Esophagus muscularis mucosa (tissue), 4 donors: ENCODE measurements around the gene TRAPPC5. TPM values are rescaled to one million over a fixed set of nuclear protein-coding genes. Genes with fewer than 3 reads are reported as not detected.

Experiments
- DNase-seq: peaks from one replicate; pipeline ENCODE4 v3.0.0-alpha.2; 2017; ENCODE audit errors: extremely low spot score
- H3K27ac ChIP-seq, 4 donors: fragments of 200-600 bp; sonication (generic); replicated peaks in 1 of 4; 1 replicate in 3 of 4; 2 replicates in 1 of 4; pipeline ENCODE4 v1.5.1; 2016 to 2019; ENCODE audit warnings: mild to moderate bottlenecking in 1 of 4
- H3K27me3 ChIP-seq, 4 donors: fragments of 200-600 bp; sonication (generic); one replicate each; pipeline versions ENCODE4 v1.5.1 to v1.6.0; 2016 to 2019
- H3K36me3 ChIP-seq, 4 donors: fragments of 200-600 bp; sonication (generic); one replicate each; pipeline ENCODE4 v1.5.1; 2016 to 2019
- H3K4me1 ChIP-seq, 4 donors: fragments of 200-600 bp; sonication (generic); one replicate each; pipeline ENCODE4 v1.5.1; 2016 to 2019
- H3K4me3 ChIP-seq, 4 donors: fragments of 200-600 bp; sonication (generic); 1 replicate in 2 of 4; 2 replicates in 2 of 4; pipeline ENCODE4 v1.5.1; 2016 to 2019; ENCODE audit warnings: mild to moderate bottlenecking in 4 of 4, moderate library complexity in 1 of 4
- H3K9me3 ChIP-seq, 4 donors: fragments of 200-600 bp; sonication (generic); 1 replicate in 3 of 4; 2 replicates in 1 of 4; pipeline ENCODE4 v1.5.1; 2016 to 2019
- CTCF ChIP-seq, 3 experiments: fragments of 200-600 bp in 2 of 3; fragments of 450-650 bp in 1 of 3; sonication (generic) in 2 of 3; IDR thresholded peaks; one replicate each; pipeline ENCODE4 v1.5.1; 2017 to 2019; ENCODE audit warnings: antibody characterized with exemption in 3 of 3, mild to moderate bottlenecking in 2 of 3, moderate library complexity in 1 of 3
- EP300 ChIP-seq: sonication (generic); formaldehyde crosslinking; IDR thresholded peaks from one replicate; pipeline ENCODE4 v1.6.1; 2017; ENCODE audit warnings: antibody characterized with exemption
- POLR2A ChIP-seq: fragments of 450-650 bp; IDR thresholded peaks from one replicate; pipeline ENCODE4 v1.6.1; 2017; ENCODE audit warnings: antibody characterized with exemption, moderate library complexity, mild to moderate bottlenecking, low read depth
- POLR2AphosphoS5 ChIP-seq, 2 donors: sonication (generic); formaldehyde crosslinking; IDR thresholded peaks; one replicate each; pipeline ENCODE4 v1.6.1; 2017; ENCODE audit warnings: antibody characterized with exemption in 2 of 2
- WGBS: methylation state at CpG from one replicate; pipeline ENCODE4 v1.1.5; 2018; 5-methylcytosine and 5-hydroxymethylcytosine counted together
- intact Hi-C: fragments of 100-400 bp; cut with DNase I; formaldehyde crosslinking; loops from one replicate; pipeline ENCODE4 v1.15.1; 2023
- total RNA-seq, 4 donors: library from RNA; depleted of rRNA; stranded (reverse); fragments of >200 nt; gene quantifications; one replicate each; pipeline versions ENCODE4 v1.1.0 to v1.2.1, GENCODE V29; 2016

TRAPPC5 gene
- total RNA-seq, 4 donors from 2014 or later: 12.5 to 84.7 (median 64.8) TPM

- WGBS: 74% methylated on average over 7 of the region's 7 CpGs
- DNase-seq: no peak
- no peaks in the 10 kb centered on the region for H3K4me1 ChIP-seq
- no peaks in the 10 kb centered on the region for H3K9me3 ChIP-seq
- no peak overlapping the region for H3K27ac ChIP-seq
- intact Hi-C loops: no loop called here
- TF ChIP-seq POLR2A: no peak
- TF ChIP-seq CTCF (IDR thresholded peaks at IDR 0.05): no peak
- no peak for TF ChIP-seq POLR2AphosphoS5 (IDR thresholded peaks at IDR 0.05)
- TF ChIP-seq EP300: no peak
- no peak overlapping the region for H3K4me3 ChIP-seq
- peaks cover 0 to 70% (median 0%) of the 10 kb centered on the region in 4 donors for H3K27me3 ChIP-seq
- H3K36me3 ChIP-seq: no peaks in the 10 kb centered on the region
Observed at GRCh38 chr19:7663706-7664105, 16.9 kb upstream of the TRAPPC5 start.

- intact Hi-C loops: no loop called here
- Histone ChIP-seq H3K36me3 (no peaks in the 10 kb centered on the region), H3K27me3 (peaks cover 0 to 73% (median 4%) of the 10 kb centered on the region in 4 donors), H3K9me3 (no peaks in the 10 kb centered on the region), H3K4me3 (no peak overlapping the region), H3K4me1 (peaks cover 0 to 1% (median 0%) of the 10 kb centered on the region in 4 donors), H3K27ac (no peak overlapping the region)
- WGBS: 33% methylated on average over 4 of the region's 4 CpGs
- TF ChIP-seq POLR2AphosphoS5 (IDR thresholded peaks at IDR 0.05): no peak
- TF ChIP-seq EP300: no peak
- TF ChIP-seq POLR2A: no peak
- no peak for TF ChIP-seq CTCF (IDR thresholded peaks at IDR 0.05)
- DNase-seq: no peak
Observed at GRCh38 chr19:7665076-7665475, 15.6 kb upstream of the TRAPPC5 start.

- Histone ChIP-seq H3K4me3 (peak within 1 kb of the TSS in 1 of 4 donors; percentile 18), H3K36me3 (no peaks in the 10 kb centered on the region), H3K27ac (no peak within 1 kb of the TSS), H3K4me1 (peaks cover 0 to 3% (median 0%) of the 10 kb centered on the region in 4 donors), H3K9me3 (no peaks in the 10 kb centered on the region), H3K27me3 (peaks cover 0 to 75% (median 12%) of the 10 kb centered on the region in 4 donors)
- 57% methylated on average over 8 of the region's 9 CpGs for WGBS
- TF ChIP-seq CTCF (IDR thresholded peaks at IDR 0.05): no peak
- no peak for TF ChIP-seq EP300
- TF ChIP-seq POLR2AphosphoS5 (IDR thresholded peaks at IDR 0.05): no peak
- no peak for DNase-seq
- intact Hi-C loops: no loop called here
Observed at GRCh38 chr19:7668842-7669241, 11.8 kb upstream of the TRAPPC5 start, which contains the start of gene RETN. RETN (plus strand) TSS chr19:7669049; CDS start chr19:7669327, 278 bp downstream.

GRCh38 chr19:7669641-7670040, 11.0 kb upstream of the TRAPPC5 start:
- no peak for DNase-seq
- H3K27ac ChIP-seq: no peak overlapping the region
- H3K27me3 ChIP-seq: peaks cover 0 to 67% (median 12%) of the 10 kb centered on the region in 4 donors
- H3K4me1 ChIP-seq: peaks cover 0 to 5% (median 2%) of the 10 kb centered on the region in 4 donors
- no peaks in the 10 kb centered on the region for H3K36me3 ChIP-seq
- no peak for TF ChIP-seq CTCF (IDR thresholded peaks at IDR 0.05)
- TF ChIP-seq EP300: no peak
- no peak for TF ChIP-seq POLR2AphosphoS5 (IDR thresholded peaks at IDR 0.05)
- TF ChIP-seq POLR2A: no peak
- intact Hi-C loops: no loop called here
- H3K9me3 ChIP-seq: no peaks in the 10 kb centered on the region
- H3K4me3 ChIP-seq: peak overlapping the region in 1 of 4 donors; percentile 18
- 31% methylated on average over 9 of the region's 9 CpGs for WGBS
